MM.1S (cell line): ENCODE data around the gene CHST6.
"Not testable (repeated sequence)": the region's sequence is repeated elsewhere in the genome, so short reads cannot be mapped to it uniquely, and the experiment has no call there.

ENCODE experiments used
- DNase-seq: peaks from one replicate; pipeline ENCODE4 v3.0.0-alpha.2; 2015
- H2AFZ ChIP-seq: fragments of 300-600 bp; sonication (generic); 2 replicates; pipeline ENCODE4 v1.6.0; 2016; ENCODE audit warnings: antibody characterized with exemption, low read length
- H3F3A ChIP-seq: fragments of 300-600 bp; sonication (generic); 2 replicates; pipeline ENCODE4 v1.6.1; 2016; ENCODE audit warnings: mild to moderate bottlenecking, antibody characterized with exemption, low read length, moderate library complexity, mixed read lengths; ENCODE audit not compliant: insufficient read depth
- H3K27ac ChIP-seq: fragments of 300-600 bp; sonication (generic); 2 replicates; pipeline ENCODE4 v1.5.1; 2016; ENCODE audit warnings: mild to moderate bottlenecking, low read length
- H3K27me3 ChIP-seq: fragments of 300-600 bp; sonication (generic); replicated peaks from 2 replicates; pipeline ENCODE4 v1.6.0; 2016; ENCODE audit warnings: low read length; ENCODE audit not compliant: insufficient read depth
- H3K36me3 ChIP-seq: fragments of 300-600 bp; sonication (generic); replicated peaks from 2 replicates; pipeline ENCODE4 v1.6.1; 2016; ENCODE audit warnings: mild to moderate bottlenecking, low read length, mixed read lengths; ENCODE audit not compliant: insufficient read depth
- H3K4me1 ChIP-seq: fragments of 300-600 bp; sonication (generic); 2 replicates; pipeline ENCODE4 v1.6.1; 2016; ENCODE audit warnings: low read length, mixed read lengths
- H3K4me2 ChIP-seq: fragments of 300-600 bp; sonication (generic); 2 replicates; pipeline ENCODE4 v1.6.0; 2016; ENCODE audit warnings: low read depth, low read length
- H3K4me3 ChIP-seq: fragments of 300-600 bp; sonication (generic); 2 replicates; pipeline ENCODE4 v1.5.1; 2016; ENCODE audit warnings: low read length, mixed read lengths
- H3K79me2 ChIP-seq: fragments of 300-600 bp; sonication (generic); 2 replicates; pipeline ENCODE4 v1.6.1; 2016; ENCODE audit warnings: mixed run types, low read length, mixed read lengths
- H3K9ac ChIP-seq: fragments of 300-600 bp; sonication (generic); 2 replicates; pipeline ENCODE4 v1.6.1; 2016; ENCODE audit warnings: low read length, mixed read lengths
- H3K9me2 ChIP-seq: fragments of 300-600 bp; sonication (generic); replicated peaks from 2 replicates; pipeline ENCODE4 v1.6.1; 2016; ENCODE audit warnings: mild to moderate bottlenecking, low read length, mixed read lengths; ENCODE audit not compliant: insufficient read depth
- H3K9me3 ChIP-seq: fragments of 300-600 bp; sonication (generic); replicated peaks from 2 replicates; pipeline ENCODE4 v1.6.1; 2016; ENCODE audit warnings: mild to moderate bottlenecking, low read length, mixed read lengths; ENCODE audit not compliant: insufficient read depth
- H4K20me1 ChIP-seq: fragments of 300-600 bp; sonication (generic); 2 replicates; pipeline ENCODE4 v1.6.1; 2016; ENCODE audit warnings: mild to moderate bottlenecking, low read length, moderate library complexity, mixed read lengths; ENCODE audit not compliant: insufficient read depth
- CTCF ChIP-seq: fragments of 300-600 bp; sonication (generic); IDR thresholded peaks from 2 replicates; pipeline ENCODE4 v1.5.1; 2016; ENCODE audit warnings: antibody characterized with exemption, low read length, mixed read lengths
- EZH2 ChIP-seq: fragments of 300-600 bp; sonication (generic); optimal IDR thresholded peaks from 2 replicates; pipeline ENCODE3; 2017; ENCODE audit warnings: low read depth, mild to moderate bottlenecking, antibody characterized with exemption, low read length, mixed read lengths
- EZH2phosphoT487 ChIP-seq: fragments of 300-600 bp; sonication (generic); IDR thresholded peaks from 2 replicates; pipeline ENCODE4 v1.6.1; 2018; ENCODE audit warnings: antibody characterized with exemption, low read length

The CHST6 gene

GRCh38 chr16:75457485-75458021 lies 37.7 kb downstream of the CHST6 start:
- no peak overlapping the region for H3K4me3 ChIP-seq
- no peaks in the 10 kb centered on the region for H4K20me1 ChIP-seq
- no peaks in the 10 kb centered on the region for H3K27me3 ChIP-seq
- no peaks in the 10 kb centered on the region for H3K9me2 ChIP-seq
- H3K36me3 ChIP-seq: no peaks in the 10 kb centered on the region
- H3K27ac ChIP-seq: no peak overlapping the region
- TF ChIP-seq CTCF: no peak
- no peak for TF ChIP-seq EZH2
- no peak for TF ChIP-seq EZH2phosphoT487
- no peaks in the 10 kb centered on the region for H3F3A ChIP-seq
- DNase-seq: no peak
- H3K79me2 ChIP-seq: peaks cover 78% of the 10 kb centered on the region
- no peak overlapping the region for H3K9ac ChIP-seq
- H2AFZ ChIP-seq: no peak overlapping the region
- no peaks in the 10 kb centered on the region for H3K9me3 ChIP-seq
- no peaks in the 10 kb centered on the region for H3K4me1 ChIP-seq
- no peak overlapping the region for H3K4me2 ChIP-seq

GRCh38 chr16:75456971-75457370 lies 38.3 kb downstream of the CHST6 start:
- no peak overlapping the region for H3K27ac ChIP-seq
- H3K9me3 ChIP-seq: no peaks in the 10 kb centered on the region
- no peaks in the 10 kb centered on the region for H3K36me3 ChIP-seq
- H3K27me3 ChIP-seq: no peaks in the 10 kb centered on the region
- TF ChIP-seq EZH2phosphoT487 (no peak), CTCF (no peak), EZH2 (no peak)
- H3K9me2 ChIP-seq: no peaks in the 10 kb centered on the region
- DNase-seq: no peak
- no peaks in the 10 kb centered on the region for H3F3A ChIP-seq
- H3K9ac ChIP-seq: no peak overlapping the region
- no peak overlapping the region for H2AFZ ChIP-seq
- H3K4me2 ChIP-seq: no peak overlapping the region
- H4K20me1 ChIP-seq: no peaks in the 10 kb centered on the region
- no peak overlapping the region for H3K4me3 ChIP-seq
- peaks cover 73% of the 10 kb centered on the region for H3K79me2 ChIP-seq
- no peaks in the 10 kb centered on the region for H3K4me1 ChIP-seq

- H3K27me3 ChIP-seq, H3K36me3 ChIP-seq, H3K27ac ChIP-seq, H3K4me2 ChIP-seq, H3F3A ChIP-seq, H3K9ac ChIP-seq, H2AFZ ChIP-seq, H3K9me2 ChIP-seq, H4K20me1 ChIP-seq, H3K4me3 ChIP-seq, H3K4me1 ChIP-seq, H3K9me3 ChIP-seq, DNase-seq: not testable (repeated sequence)
- peaks cover 68% of the 10 kb centered on the region for H3K79me2 ChIP-seq
Measured at GRCh38 chr16:75456486-75456885, 38.8 kb downstream of the CHST6 start.

GRCh38 chr16:75455677-75456076 lies 39.6 kb downstream of the CHST6 start:
- no peak for TF ChIP-seq CTCF
- no peak for TF ChIP-seq EZH2
- TF ChIP-seq EZH2phosphoT487: no peak
- Histone ChIP-seq H3K27ac (no peak overlapping the region), H3F3A (no peaks in the 10 kb centered on the region), H3K36me3 (no peaks in the 10 kb centered on the region), H3K9ac (no peak overlapping the region), H3K4me2 (no peak overlapping the region), H3K27me3 (no peaks in the 10 kb centered on the region), H3K4me1 (no peaks in the 10 kb centered on the region), H2AFZ (no peak overlapping the region), H3K4me3 (no peak overlapping the region), H3K9me3 (no peaks in the 10 kb centered on the region), H4K20me1 (no peaks in the 10 kb centered on the region), H3K79me2 (peaks cover 60% of the 10 kb centered on the region), H3K9me2 (no peaks in the 10 kb centered on the region)
- DNase-seq: no peak
